Measurements from ENCODE around the gene CDC14A. TPM values are rescaled to one million over a fixed set of nuclear protein-coding genes. Genes with fewer than 3 reads are reported as not detected.
A peak's percentile ranks its signal among the peaks of the same experiment; 100 is the strongest.

Gene CDC14A
- total RNA-seq, result 5.4 and 8.7 TPM in 2 replicates

- Histone ChIP-seq H3K4me3 (ENCODE audit: low read depth, low read length) (peak within 1 kb of the TSS; percentile 64), H3K27me3 (ENCODE audit: control insufficient read depth, insufficient read depth, low read length) (no peaks in the 10 kb centered on the region), H3K36me3 (ENCODE audit: control insufficient read depth, insufficient read depth, low read length) (no peaks in the 10 kb centered on the region)
- DNase-seq (ENCODE audit: low read depth), result peak; percentile 83
- no peak for TF ChIP-seq CTCF (IDR thresholded peaks at IDR 0.05; ENCODE audit: insufficient read depth, low read length, poor library complexity, severe bottlenecking)
Measured at GRCh38 chr1:100352267-100353070, at the start of gene CDC14A. CDC14A (plus strand) TSS chr1:100352506; CDS start chr1:100352955, 449 bp downstream.

DNA sequence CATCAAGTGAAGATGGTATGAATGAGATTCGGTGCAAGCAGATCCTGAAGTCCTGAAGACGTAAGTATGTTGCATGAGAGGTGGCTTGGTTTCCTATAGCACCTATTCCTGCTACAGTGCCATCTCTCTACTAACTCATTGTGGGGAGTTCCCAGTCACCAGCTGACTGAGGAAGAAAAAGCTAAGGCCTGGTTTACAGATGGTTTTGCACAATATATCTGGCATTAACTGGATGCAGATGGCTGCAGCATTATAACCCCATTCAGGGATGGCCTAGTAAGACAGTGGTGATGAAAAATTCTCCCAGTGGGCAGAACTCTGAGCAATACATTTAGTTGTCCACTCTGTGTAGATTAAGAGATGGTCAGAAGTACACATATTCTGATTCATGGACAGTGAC lies 49.6 kb upstream of the CDC14A start:
- Histone ChIP-seq H3K4me3 (ENCODE audit: low read depth, low read length) (no peak overlapping the region), H3K27me3 (ENCODE audit: control insufficient read depth, insufficient read depth, low read length) (no peaks in the 10 kb centered on the region), H3K36me3 (ENCODE audit: control insufficient read depth, insufficient read depth, low read length) (no peaks in the 10 kb centered on the region)
- no peak for DNase-seq (ENCODE audit: low read depth)
- no peak for TF ChIP-seq CTCF (IDR thresholded peaks at IDR 0.05; ENCODE audit: insufficient read depth, low read length, poor library complexity, severe bottlenecking)

DNA sequence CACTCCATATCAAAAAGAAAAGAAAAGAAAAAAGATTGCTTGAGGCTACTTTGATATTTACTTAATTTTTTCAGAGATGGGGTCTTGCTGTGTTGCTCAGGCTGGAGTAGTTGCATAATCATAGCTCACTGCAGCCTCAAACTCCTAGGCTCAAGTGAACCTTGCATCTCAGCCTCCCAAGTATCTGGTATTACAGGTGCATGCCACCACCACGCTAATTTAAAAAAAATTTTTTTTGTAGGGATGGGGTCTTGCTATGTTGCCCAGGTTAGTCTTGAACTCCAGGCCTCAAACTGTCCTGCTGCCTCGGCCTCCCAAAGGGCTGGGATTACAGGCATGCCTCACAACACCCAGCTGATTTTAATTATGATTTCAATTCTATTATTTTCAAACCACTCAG lies 48.1 kb upstream of the CDC14A start:
- Histone ChIP-seq H3K27me3 (ENCODE audit: control insufficient read depth, insufficient read depth, low read length) (no peaks in the 10 kb centered on the region), H3K4me3 (ENCODE audit: low read depth, low read length) (no peak overlapping the region), H3K36me3 (ENCODE audit: control insufficient read depth, insufficient read depth, low read length) (no peaks in the 10 kb centered on the region)
- no peak for DNase-seq (ENCODE audit: low read depth)
- no peak for TF ChIP-seq CTCF (IDR thresholded peaks at IDR 0.05; ENCODE audit: insufficient read depth, low read length, poor library complexity, severe bottlenecking)

GRCh38 chr1:100304921-100305320 lies 47.4 kb upstream of the CDC14A start:
- Histone ChIP-seq H3K36me3 (ENCODE audit: control insufficient read depth, insufficient read depth, low read length) (no peaks in the 10 kb centered on the region), H3K4me3 (ENCODE audit: low read depth, low read length) (no peak overlapping the region), H3K27me3 (ENCODE audit: control insufficient read depth, insufficient read depth, low read length) (no peaks in the 10 kb centered on the region)
- DNase-seq (ENCODE audit: low read depth), result no peak
- TF ChIP-seq CTCF (IDR thresholded peaks at IDR 0.05; ENCODE audit: insufficient read depth, low read length, poor library complexity, severe bottlenecking), result no peak

DNA sequence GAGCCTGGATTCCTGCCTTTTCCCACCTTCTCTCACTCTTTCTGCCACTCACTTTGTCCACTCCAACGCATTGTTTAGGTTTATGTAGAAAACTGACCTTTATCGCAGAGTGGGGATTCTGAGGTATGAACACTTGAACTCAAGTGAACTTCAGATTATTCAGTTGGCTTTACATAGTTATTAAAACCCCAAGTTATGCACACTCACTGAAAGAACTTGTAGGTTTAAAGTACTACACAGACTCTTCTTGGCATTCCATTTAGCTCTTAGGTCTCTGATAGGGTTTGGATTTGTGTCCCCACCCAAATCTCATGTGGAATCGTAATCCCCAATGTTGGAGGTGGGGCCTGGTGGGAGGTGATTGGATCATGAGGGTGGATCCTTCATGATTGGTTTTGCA lies 46.4 kb upstream of the CDC14A start:
- DNase-seq (ENCODE audit: low read depth), result no peak
- H3K36me3 ChIP-seq (ENCODE audit: control insufficient read depth, insufficient read depth, low read length), result no peaks in the 10 kb centered on the region
- H3K4me3 ChIP-seq (ENCODE audit: low read depth, low read length), result no peak overlapping the region
- no peaks in the 10 kb centered on the region for H3K27me3 ChIP-seq (ENCODE audit: control insufficient read depth, insufficient read depth, low read length)
- no peak for TF ChIP-seq CTCF (IDR thresholded peaks at IDR 0.05; ENCODE audit: insufficient read depth, low read length, poor library complexity, severe bottlenecking)

All from kidney epithelial cell (primary cell).